C4-2B (cell line): ENCODE measurements around the gene TLE7.

Experiments
- ZFX ChIP-seq: fragments of 450-650 bp; IDR thresholded peaks from 2 replicates; pipeline ENCODE4 v1.6.1; 2017
- TF ChIP-seq, protein P1 (sequence below): fragments of 450-650 bp; conservative IDR thresholded peaks from 2 replicates; pipeline ENCODE4 v1.5.1; 2017; ENCODE audit warnings: mild to moderate bottlenecking

DNA sequence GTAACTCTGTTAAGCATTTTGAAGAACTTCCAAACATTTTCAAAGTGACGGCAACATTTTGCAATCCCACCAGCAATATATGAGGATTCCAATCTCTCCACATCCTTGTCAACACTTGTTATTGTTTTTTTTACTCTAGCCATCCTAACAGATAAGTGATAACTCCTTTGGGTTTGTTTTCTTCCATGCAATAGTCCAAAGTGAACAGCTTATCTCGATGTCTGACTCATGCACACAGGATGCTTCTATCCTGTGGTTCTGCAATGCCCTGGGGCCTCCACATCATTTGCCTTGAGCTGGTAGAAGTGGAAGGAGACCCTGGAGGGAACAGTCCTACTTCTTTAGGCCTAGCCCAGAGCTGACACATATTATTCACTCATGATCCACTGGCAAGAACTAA, 13.0 kb downstream of the TLE7 start:
- TF ChIP-seq, protein P1, sequence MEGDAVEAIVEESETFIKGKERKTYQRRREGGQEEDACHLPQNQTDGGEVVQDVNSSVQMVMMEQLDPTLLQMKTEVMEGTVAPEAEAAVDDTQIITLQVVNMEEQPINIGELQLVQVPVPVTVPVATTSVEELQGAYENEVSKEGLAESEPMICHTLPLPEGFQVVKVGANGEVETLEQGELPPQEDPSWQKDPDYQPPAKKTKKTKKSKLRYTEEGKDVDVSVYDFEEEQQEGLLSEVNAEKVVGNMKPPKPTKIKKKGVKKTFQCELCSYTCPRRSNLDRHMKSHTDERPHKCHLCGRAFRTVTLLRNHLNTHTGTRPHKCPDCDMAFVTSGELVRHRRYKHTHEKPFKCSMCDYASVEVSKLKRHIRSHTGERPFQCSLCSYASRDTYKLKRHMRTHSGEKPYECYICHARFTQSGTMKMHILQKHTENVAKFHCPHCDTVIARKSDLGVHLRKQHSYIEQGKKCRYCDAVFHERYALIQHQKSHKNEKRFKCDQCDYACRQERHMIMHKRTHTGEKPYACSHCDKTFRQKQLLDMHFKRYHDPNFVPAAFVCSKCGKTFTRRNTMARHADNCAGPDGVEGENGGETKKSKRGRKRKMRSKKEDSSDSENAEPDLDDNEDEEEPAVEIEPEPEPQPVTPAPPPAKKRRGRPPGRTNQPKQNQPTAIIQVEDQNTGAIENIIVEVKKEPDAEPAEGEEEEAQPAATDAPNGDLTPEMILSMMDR = no peak
- TF ChIP-seq ZFX = no peak
